DMS53 (cell line): ENCODE data around the gene KCND2.
A peak's percentile ranks its signal among the peaks of the same experiment; 100 is the strongest.

Source experiments
- DNase-seq: peaks from one replicate; lab custom pipeline; 2025; lab: John Stamatoyannopoulos, UW

The KCND2 gene

DNA sequence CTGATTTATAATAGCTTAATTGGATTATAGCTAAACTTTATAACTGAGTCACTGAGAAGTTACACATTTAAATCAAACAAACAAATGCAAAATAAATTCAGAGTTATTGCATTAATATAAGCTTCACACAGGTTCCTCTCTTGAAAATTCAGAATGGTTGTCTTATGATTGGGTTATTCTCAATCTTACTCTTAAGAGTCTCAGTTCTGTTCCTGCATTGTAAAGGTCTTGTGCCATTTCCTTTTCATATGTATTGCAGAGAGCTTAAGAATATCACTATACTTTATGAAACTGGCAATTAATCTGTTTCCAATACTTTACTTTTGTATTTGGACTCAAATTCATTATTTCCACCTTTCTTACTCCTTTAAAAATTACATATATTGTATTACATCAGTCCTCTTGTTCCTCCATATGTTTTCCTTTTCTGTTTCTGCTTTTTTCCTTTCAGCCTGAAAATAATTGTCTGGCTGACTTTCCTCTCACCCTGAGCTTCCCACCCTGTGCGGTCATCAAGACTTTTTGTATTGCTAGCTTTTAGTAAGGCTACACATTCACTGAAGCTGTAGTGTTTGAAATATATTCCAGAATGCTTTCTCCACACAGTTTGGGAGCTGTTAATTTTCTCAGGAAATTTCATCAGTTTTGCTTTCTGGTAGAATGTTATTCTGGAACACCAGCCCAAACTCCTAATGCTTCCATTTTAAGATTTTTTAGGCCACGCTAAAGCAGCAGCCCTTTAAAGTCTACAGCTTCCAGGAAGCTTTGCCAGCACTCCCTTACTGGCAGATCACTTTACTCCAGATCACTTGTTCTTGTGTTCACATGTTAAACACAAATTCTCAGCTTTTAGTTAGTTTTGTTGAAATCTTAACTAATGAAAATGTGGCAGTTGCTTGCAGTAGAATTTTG is 139.4 kb downstream of the KCND2 start:
- DNase-seq = no peak

DNA sequence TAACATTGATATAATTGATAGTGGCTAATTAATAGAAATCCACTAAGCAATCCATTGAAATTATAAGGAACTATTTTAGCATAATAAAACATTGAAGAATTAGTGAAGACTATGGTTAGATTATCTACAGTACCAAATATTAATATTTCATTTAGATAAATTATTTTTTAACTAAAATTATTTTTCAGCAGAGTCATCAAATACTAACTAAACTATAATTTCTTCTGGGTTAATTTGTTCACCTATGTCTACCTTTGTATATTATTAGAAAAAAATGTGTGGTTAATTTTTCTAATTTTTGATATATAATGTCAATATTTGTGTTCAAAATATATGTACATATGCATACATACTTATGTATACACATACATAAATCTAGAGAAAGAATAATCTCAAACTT is 140.2 kb downstream of the KCND2 start:
- no peak for DNase-seq

DNA sequence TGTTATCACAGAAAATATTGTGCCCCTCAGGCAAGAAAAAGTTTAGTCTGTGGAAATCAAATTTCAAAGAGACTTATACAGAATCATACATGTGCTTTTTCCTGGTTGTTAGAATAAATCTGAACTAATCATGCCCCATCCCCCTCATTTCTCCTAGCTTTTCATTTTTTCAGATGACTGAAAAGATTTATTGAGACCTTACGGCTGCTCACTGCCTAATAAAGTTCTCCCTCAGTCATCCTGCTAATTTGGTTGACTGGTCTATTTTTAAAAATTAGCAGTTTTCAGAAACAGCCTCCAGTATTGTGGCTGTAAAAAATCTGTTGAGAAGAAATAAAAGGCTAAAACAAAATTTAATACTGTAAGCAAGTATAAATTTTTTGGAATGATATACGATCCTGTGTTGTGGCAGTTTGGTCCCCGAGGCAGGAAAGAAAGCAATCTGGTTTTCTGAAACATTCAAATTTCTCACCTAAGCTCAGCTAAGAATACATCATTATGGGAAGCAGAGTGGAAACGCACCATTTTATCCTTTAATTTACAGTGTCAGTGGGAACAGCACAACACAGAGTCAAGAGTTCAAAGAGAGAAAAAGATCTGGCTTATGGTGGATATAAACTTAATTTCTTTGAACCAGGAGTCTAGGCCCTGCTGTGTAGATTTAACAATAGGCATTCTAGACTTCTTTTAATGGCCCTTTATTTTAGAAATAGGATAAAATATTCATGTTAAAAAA is 144.4 kb downstream of the KCND2 start:
- no peak for DNase-seq

DNA sequence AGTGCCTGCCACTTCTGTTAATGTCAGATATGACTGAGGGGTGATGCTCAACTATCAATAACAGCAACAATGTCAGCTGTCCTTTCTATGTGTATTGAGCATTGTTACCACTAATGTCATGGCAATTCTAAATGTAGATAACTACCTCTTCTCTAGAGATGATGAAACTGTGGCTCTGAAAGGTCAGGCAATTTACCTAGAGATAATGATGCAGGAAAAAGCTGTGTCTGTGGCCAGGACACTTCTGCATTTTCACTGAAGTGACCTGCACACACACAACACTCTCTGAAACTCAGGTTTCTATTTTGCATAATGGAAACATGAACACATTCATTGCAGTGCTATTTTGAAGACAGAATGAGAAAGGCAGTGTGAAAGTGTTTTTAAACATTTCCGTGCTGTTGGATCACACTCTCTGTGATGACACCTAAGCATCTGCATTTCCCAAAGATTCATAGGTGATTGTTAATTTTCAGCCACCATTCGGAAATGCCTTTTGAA is 148.2 kb downstream of the KCND2 start:
- no peak for DNase-seq

DNA sequence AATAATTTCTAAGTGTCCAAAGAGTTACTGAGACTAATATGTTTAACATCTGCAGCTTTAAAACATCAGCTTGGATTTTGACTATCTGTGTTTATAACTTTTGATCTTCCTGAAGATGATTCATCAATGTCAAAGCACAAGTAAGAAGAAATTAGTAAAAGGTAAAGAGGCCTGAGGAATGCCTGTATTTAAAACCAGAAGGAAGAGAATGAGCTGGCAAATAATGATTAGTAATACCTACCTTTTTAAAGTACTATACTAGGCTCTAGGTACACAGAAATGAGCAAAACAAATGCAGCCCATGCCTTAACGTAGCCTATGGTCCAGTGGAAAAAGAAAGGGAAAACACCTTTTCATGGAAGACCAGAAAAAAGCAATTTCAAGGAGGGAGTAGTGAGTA is 158.0 kb downstream of the KCND2 start:
- no peak for DNase-seq

DNA sequence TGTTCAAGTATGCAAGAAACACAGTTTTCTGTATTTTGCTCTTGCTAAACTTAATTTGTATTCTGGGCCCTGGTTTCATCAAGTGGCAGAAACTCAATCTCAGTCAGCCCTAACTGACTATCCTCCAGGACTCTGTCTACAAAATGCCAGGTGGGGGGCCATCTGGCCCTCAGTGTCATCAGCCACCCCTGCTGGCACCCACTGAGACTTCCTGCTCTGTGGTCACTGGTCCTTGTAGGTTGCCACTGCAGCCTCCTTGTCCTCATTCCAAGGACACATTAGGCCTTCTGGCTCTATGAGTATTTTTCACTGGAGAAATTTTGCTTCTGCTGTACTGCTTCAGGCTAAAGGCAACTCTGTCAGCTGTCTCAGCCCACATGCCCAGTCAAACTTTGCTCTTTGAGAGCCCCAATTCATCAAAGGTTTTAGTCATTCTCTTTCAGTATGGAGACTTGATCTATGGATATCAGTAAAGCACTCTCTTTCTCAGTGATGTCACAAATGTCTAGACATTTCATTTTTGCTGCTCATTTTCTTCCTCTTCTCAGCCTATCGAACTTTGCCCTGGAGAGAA is 163.6 kb downstream of the KCND2 start:
- DNase-seq = no peak

DNA sequence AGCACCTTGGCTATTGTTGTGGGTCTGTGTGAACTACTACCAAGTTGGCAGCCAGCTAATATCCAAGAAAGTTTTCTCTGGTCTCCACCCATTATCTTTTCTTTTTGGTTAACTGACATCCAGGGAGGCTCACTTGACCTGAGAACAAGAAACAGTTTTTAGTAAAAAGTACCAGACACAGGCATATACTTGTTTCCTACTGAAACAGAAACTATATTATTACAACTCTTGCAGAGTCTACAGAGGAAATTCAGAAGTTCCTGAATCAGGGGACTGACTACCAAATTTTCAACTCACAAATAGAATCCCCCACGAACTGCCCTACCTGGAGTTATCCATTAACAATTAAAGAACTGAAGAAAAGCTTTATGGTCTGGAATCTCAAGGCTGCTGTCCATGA is 168.9 kb downstream of the KCND2 start:
- no peak for DNase-seq

DNA sequence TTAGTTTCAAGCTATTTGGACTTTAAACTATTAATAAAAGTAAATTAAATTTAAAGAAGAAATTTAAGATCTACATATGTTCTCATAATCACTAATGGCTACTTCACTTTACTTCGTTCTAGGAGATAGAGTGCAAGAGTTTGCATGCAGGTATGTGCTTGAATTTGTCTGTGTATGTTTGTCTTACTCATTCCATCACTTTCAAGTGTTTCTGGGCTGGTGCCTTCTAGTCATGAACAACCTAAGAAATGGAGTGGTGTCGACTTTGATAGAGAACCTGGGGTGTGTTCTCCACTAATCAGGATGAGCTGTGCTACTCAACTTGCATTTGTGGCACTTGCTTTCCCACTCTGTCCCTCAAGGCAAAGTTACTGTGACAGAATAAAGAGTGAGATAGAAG is 169.9 kb downstream of the KCND2 start:
- DNase-seq = peak; percentile 29

DNA sequence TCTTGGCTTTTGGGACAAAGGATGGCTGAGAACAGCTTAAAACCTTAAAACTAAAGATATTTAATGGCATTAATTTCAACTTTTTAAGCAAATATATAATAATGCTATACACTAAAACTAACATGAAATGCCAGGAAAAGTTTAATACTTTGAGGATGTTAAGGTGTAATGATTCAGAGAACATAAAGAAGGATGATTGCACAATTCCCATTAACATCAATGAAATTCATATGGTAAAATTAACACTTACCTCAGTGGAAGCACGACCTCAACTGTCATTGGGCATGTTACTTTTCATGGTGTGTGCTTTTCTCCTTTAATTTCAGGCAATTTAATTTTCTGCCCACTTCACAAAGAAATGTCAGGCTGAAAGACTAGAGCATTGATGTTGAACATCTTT is 171.7 kb downstream of the KCND2 start:
- no peak for DNase-seq

DNA sequence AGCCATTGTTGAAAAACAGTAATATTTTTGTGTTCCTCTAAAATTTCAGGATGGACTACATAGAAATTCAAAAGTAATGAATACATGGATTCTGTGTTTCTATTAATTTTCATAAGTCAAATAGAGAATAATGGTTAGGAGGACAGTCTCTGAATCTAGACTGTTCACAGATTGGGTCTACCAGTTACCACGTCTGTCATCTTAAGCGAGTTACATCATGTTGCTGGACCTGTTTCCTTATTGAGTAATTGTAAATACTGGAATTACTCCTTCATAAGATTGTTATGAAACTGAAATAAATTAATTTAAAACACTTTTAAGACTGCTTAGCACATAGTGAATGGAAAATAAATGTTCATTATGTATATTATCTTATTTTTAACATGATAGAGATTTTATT is 172.3 kb downstream of the KCND2 start:
- no peak for DNase-seq

DNA sequence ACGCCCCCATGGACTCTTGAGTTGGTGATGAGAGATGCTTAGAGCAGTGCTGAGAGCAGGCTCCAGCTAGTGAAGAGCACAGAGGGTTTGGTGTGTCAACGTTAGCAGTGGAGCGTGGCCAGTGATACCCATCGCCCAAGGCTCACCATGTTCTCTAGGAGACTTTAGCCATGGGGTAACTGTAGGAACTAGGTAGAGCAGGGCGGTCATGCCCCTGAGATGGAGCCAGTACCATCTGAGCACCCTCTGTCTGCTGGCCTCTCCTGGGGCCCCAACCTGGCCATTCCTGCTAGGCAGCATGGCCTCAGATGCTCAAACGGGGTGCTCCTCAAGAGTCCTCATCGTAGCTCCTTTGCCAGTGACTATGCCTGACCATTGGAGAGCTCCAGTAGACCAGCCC is 179.7 kb downstream of the KCND2 start:
- no peak for DNase-seq

DNA sequence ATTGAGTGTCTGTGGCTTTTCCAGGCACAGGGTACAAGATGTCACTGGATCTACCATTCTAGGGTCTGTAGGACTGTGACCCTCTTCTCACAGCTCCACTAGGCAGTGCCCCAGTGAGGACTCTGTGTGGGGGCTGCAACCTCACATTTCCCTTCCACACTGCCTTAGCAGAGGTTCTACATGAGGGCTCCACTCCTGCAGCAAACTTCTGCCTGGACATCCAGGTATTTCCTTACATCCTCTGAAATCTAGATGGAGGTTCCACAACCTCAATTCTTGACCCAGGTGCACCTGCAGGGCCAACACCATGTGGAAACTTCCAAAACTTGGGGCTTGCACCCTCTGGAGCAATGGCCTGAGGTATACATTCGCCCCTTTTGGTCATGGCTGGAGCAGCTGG is 183.7 kb downstream of the KCND2 start:
- DNase-seq = peak; percentile 37

DNA sequence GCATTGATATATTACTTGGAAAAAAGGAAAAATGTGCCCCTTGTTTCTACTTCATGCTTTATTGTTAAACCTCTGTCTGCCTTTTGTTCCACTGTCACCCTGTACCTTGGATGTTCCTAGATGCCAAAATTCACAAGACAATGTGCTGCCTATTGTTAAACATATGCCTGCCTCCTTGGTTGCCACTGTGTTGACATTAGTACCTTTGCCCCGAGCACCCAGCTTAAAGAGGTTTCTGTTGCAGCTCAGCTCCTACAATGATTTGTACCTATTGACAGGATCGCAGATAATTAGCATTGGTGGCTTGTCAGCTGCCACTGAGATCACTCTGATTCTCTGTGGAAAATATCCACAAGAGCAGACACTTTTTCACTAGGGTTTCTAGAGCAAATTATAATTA is 188.0 kb downstream of the KCND2 start:
- no peak for DNase-seq

DNA sequence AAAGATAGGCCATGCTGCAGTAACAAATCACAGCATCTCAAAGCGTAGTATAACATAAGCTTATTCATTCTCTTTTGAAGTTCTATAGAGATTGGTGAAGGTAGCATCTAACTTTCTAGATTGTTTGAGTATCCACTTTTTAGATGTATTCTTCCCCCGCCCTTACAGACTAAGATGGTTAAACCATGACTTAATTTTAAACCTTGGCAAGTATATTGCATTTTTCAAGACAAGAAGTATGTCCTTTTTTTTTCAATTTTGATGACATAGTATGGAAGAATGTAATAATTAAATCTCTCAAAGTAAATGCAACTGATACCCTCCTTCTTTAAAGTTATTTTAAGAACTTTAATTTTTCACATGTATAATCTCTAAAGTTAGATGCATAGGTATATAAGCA is 190.0 kb downstream of the KCND2 start:
- DNase-seq = no peak

DNA sequence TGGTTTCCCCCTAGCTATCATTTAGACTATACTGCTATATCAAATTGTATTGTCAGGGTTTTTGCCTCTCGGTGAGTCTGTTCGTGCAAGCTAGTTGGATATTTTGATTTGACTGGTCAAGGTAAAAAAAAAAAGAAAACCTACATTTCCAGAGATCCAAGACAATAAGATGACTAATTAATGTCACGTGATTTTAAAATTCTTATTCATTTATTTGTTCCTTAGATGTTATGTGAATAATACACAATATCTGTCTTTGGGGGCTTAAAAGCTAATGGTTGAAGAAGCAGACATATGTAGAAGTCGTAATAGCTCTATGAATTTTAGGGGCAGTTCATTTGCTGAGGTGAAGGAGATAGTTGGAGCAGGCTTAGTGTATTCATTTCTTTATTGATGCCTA is 191.1 kb downstream of the KCND2 start:
- DNase-seq = no peak

DNA sequence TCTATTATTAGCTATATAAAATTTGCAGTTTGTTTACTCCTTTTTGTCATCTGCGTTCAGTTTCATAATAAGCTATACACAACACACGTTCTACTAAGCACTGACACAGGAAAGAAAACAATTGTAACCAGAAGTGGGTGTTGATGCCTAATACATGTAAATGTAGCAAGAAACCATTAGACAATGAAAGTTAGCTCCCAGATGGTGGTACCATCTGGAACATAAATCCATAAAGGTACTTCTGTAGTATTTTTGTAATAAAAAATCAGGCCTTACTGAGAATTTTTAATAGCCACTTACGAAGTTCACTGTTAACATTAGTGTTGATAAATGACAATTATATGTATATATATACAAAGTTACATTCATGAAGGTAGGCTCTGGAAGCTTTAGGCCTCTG is 194.7 kb downstream of the KCND2 start:
- DNase-seq = no peak

DNA sequence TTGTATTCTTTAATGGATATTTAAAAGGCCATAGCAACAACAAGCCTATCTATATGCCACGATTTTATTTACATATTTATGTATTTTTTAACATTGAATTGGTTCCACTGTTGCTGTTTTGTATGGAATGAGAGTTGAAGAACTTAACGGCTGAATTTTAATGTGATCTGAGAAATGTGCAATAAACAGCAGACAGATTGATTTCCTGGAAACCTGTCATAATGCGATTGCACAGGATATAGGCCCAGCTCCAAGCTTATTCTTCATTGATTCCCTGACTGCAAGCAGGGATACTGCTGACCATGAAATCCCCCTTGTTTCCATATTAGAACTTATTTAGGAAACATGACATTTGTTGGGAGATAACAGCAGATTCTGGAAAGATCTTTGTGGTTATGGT is 195.6 kb downstream of the KCND2 start:
- DNase-seq = no peak

DNA sequence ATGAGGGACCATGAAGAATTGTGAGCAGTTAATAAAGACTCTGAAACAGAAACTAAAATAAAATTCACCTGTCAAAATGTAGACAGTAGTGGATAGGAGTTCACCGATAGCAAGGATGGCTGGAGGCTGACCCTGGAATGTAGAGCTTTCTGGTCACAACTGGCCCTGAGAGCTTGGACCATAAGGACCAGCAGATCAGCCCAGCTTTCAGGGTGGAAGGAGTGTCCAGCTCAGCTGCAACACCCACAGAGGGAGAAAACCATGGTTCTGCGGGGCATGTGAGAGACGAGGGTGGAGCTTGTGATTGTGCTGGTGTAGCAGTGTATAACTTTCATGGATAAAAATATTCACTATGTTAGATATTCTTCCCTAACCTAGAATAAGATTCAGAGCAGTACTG is 199.9 kb downstream of the KCND2 start:
- no peak for DNase-seq

DNA sequence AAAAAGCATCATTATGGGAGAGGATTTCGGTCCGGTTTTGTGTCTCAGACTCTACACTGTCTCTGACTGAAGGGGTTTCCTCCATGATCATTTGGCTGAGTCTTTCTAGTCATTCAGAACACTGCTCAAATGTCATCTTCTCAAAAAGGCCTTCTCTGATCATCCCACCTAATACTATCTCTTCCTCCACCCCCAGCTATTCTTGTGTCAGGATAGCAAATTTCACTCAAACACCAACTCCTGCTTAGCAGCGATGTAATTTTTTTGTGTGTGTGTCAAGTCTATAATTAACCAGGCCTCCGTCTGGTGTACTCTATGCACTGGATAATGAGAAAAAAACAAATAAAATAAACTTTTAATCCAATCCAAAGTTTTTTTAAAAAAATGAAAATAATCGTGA is 200.4 kb downstream of the KCND2 start:
- DNase-seq = no peak

DNA sequence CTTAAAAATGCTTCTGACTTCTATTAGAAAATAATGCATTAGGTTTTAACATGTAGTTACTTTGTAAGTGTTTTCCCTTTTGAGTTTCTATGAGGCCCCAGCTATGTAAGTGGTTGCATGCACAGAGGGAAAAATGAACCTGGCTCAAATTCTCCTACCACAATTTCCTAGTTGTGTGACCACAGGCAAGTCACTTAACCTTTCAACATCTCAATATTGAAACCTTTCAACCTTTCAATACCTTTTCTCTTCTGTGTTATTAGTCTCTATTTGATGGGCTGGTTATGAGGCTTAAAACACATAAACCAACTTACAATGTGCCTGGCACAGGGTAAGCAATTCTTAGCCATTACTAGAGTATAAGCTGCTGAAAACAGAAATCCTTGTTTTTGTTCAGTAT is 203.0 kb downstream of the KCND2 start:
- no peak for DNase-seq

DNA sequence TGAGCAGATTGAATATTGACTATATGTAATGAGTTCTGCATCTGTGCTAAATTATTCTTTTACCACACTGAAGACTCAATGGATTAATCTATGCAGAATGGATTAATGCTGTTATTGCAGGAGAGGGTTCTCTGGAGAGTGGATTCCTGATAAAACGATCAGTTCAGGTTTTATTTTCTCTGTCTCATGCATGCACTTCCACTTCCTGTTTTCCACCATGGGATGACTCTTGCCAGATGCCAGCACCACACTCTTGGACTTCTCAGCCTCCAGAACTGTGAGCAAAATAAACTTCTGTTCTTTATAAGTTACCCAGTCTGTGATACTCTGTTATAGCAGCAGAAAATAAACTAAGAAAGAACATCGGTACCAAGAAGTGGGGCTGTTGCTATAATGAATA is 207.5 kb downstream of the KCND2 start:
- DNase-seq = no peak

DNA sequence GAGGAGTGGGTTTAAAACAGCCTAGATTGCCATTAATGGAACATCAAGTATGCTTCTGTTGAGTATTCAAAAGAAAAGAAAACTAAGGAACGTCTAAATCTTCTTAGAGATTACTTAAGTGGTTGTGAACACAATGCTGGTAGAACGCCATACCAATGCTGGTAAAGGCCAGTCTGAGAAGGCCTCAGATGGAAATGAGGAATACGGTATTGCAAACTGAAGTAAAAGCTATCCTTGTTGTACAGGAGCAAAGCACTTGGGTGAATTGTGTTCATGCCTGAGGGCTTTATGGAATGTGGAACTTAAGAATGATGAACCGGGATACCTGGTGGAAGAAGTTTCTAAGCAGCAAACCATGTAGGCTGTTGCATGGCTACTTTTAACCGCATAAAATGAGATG is 208.0 kb downstream of the KCND2 start:
- DNase-seq = no peak

DNA sequence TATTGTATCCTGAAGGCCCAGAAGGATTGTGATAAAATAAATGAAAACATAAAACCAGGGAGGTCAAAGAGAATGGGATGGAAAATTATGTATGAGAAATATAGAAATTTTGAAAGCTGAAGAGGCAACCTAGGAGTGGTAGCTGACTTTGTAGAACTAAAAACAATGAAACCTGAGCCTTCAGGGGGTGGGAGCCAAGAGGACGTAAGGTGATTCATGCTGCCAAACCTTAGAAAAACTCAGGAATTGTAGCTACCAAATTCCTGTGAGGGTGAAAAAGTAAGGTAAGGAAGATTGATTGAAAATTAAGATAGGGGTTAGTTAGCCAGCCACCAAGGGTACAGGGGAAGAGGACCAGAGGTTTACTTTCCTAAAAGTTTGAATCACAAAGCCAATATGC is 213.2 kb downstream of the KCND2 start:
- DNase-seq = no peak
